ENCODE results near the gene SERP2. TPM values are rescaled to one million over a fixed set of nuclear protein-coding genes. Genes with fewer than 3 reads are reported as not detected.

SERP2 gene
- total RNA-seq, 1 experiment from 2014 or later: 1.8 TPM

- TF ChIP-seq CTCF (conservative IDR thresholded peaks at IDR 0.05): no peak
- Mint-ChIP-seq H3K27me3 (ENCODE audit: low read depth) (peaks cover 37% of the 10 kb centered on the region), H3K4me1 (peaks cover 42 to 50% of the 10 kb centered on the region in 2 experiments), H3K36me3 (ENCODE audit: insufficient read depth in 1 of 3, low read depth in 3 of 3) (peaks cover 0 to 5% (median 0%) of the 10 kb centered on the region in 3 experiments; a peak in 3 of 7 replicates), H3K4me3 (no peak overlapping the region; a peak in 1 of 5 replicates), H3K27ac (no peak overlapping the region), H3K9me3 (peaks cover 5 to 7% of the 10 kb centered on the region in 2 experiments; a peak in 3 of 5 replicates)
- Histone ChIP-seq H4K91ac (ENCODE audit: insufficient read length, low read depth, low read length) (no peak overlapping the region), H2BK5ac (ENCODE audit: insufficient read length, low read length) (no peak overlapping the region), H4K20me1 (ENCODE audit: control insufficient read depth, insufficient read depth, insufficient read length) (no peaks in the 10 kb centered on the region), H3K79me1 (ENCODE audit: insufficient read depth, low read depth, low read length, poor library complexity, severe bottlenecking) (no peaks in the 10 kb centered on the region), H3K23ac (ENCODE audit: insufficient read length, low read depth, low read length) (no peak overlapping the region), H4K8ac (replicated peaks; ENCODE audit: insufficient read length, low read depth, low read length) (no peak overlapping the region), H2AK5ac (ENCODE audit: insufficient read length, low read length) (no peak overlapping the region), H2BK15ac (ENCODE audit: low read depth, low read length) (no peak overlapping the region), H3K18ac (ENCODE audit: insufficient read length, low read depth, low read length) (no peak overlapping the region), H3K4me2 (ENCODE audit: insufficient read depth, insufficient read length, low read length) (no peak overlapping the region), H3K27me3 (ENCODE audit: insufficient read depth, low read length) (no peaks in the 10 kb centered on the region; the same call in 1 of the 2 replicates), H4K5ac (ENCODE audit: insufficient read length, low read depth, low read length) (no peak overlapping the region), H3K27ac (ENCODE audit: insufficient read length, low read depth, low read length) (no peak overlapping the region), H3K9ac (ENCODE audit: extremely low read depth, insufficient read length, low read length) (no peak overlapping the region), H2AFZ (ENCODE audit: low read length) (no peak overlapping the region), H3K9me3 (ENCODE audit: control insufficient read depth, low read depth, low read length) (no peaks in the 10 kb centered on the region), H3K4me1 (ENCODE audit: insufficient read depth, low read length) (peaks cover 9% of the 10 kb centered on the region), H3T11ph (ENCODE audit: low read length) (no peak overlapping the region), H2BK20ac (ENCODE audit: low read depth, low read length, poor library complexity, severe bottlenecking) (no peak overlapping the region), H3K56ac (ENCODE audit: insufficient read length, low read depth, low read length) (no peak overlapping the region), H3K79me2 (ENCODE audit: insufficient read depth, low read length) (no peaks in the 10 kb centered on the region), H2BK120ac (ENCODE audit: low read depth, low read length, poor library complexity, severe bottlenecking) (no peak overlapping the region), H3K14ac (ENCODE audit: insufficient read depth, low read length) (no peak overlapping the region), H3K4ac (ENCODE audit: low read depth, low read length) (no peak overlapping the region), H3K23me2 (ENCODE audit: insufficient read length, low read depth, low read length, poor library complexity, severe bottlenecking) (no peaks in the 10 kb centered on the region), H2BK12ac (ENCODE audit: insufficient read length, low read depth, low read length) (no peak overlapping the region)
- no peak for DNase-seq
- no CpG with 5 or more reads among the region's 8 CpGs for WGBS (ENCODE audit: extremely low coverage, insufficient read length, low lambda C conversion rate)
Observed at GRCh38 chr13:44417446-44417845, 43.8 kb downstream of the SERP2 start.
